ENCODE results near the gene ENTPD5. TPM values are rescaled to one million over a fixed set of nuclear protein-coding genes. Genes with fewer than 3 reads are reported as not detected.
"Not testable (repeated sequence)": the region's sequence is repeated elsewhere in the genome, so short reads cannot be mapped to it uniquely, and the experiment has no call there.

The ENTPD5 gene
- total RNA-seq, 1 donor, result 13.0 TPM

- no peak overlapping the region for H3K4me3 ChIP-seq (ENCODE audit: low read depth, low read length)
- DNase-seq (ENCODE audit: low read depth), result no peak
- no peak for TF ChIP-seq CTCF (IDR thresholded peaks at IDR 0.05; ENCODE audit: insufficient read depth, low read depth, low read length)
These were observed 10.1 kb downstream of the ENTPD5 start for GRCh38 chr14:74008843-74009499.

GRCh38 chr14:74005664-74006063 is 13.4 kb downstream of the ENTPD5 start:
- not testable (repeated sequence) for DNase-seq (ENCODE audit: low read depth); H3K4me3 ChIP-seq (ENCODE audit: low read depth, low read length)

DNA sequence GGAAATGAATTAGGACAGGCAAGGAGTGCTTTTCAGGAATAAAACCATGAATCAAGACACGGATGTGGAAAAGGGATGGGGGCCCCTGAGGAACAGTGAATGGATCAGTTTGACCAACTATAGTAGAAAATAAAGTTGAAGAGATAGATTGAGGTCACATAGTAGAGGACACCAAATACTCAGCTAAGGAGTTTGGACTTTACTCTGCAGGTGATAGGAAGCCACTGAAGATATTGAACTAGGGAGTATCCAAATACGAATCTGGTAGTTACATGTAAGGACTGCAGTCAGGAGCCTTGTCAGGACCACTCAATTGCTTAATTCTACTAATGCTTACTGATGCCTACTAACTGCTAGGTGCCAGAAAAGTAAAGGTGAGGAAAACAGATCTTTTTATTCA is 20.4 kb downstream of the ENTPD5 start:
- TF ChIP-seq CTCF (IDR thresholded peaks at IDR 0.05; ENCODE audit: insufficient read depth, low read depth, low read length), result no peak
- H3K4me3 ChIP-seq (ENCODE audit: low read depth, low read length), result no peak overlapping the region
- DNase-seq (ENCODE audit: low read depth), result no peak

GRCh38 chr14:73997944-73998447 is 21.1 kb downstream of the ENTPD5 start:
- no peak for DNase-seq (ENCODE audit: low read depth)
- H3K4me3 ChIP-seq (ENCODE audit: low read depth, low read length), result no peak overlapping the region
- no peak for TF ChIP-seq CTCF (IDR thresholded peaks at IDR 0.05; ENCODE audit: insufficient read depth, low read depth, low read length)

DNA sequence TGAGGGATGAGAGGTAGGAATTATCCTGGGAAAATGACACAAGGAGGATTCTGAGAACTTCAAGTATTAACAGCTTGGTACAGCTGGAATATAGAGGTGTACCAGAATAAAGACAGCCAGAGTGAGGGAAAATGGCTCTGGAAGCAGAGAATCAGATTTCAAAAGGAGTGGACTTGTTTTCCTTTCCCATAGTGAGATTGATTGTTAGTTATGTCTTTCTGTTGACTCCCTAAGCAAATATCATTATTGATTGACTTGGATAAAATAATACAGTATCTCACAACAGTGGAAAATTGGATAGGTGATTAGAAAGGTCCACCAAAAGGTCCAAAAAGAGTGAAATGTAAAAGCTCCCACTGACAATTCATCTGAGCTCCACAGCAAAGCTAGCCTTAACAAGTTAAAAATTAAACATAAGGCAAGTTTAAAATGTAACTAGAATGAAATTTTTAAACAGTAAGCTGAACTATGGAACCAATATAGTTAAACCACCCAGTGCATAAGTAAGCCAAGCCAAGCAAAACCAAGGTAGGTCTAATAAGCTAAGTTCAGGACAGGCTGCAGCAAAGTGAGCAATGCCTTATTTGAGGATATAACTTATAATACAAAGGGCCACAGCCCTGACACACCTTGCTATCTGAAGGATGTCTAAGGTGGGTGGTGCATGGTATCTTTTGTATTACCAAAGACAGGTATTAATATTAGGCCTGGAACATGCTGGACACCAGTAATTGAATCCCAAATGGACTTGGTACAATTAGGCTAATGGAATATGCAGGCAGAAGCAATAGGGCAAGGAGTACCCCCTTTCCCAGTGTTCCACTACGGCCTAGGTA is 21.8 kb downstream of the ENTPD5 start:
- DNase-seq (ENCODE audit: low read depth), result no peak
- TF ChIP-seq CTCF (IDR thresholded peaks at IDR 0.05; ENCODE audit: insufficient read depth, low read depth, low read length), result no peak
- H3K4me3 ChIP-seq (ENCODE audit: low read depth, low read length), result no peak overlapping the region

- no peak for TF ChIP-seq CTCF (IDR thresholded peaks at IDR 0.05; ENCODE audit: insufficient read depth, low read depth, low read length)
- H3K4me3 ChIP-seq (ENCODE audit: low read depth, low read length), result no peak overlapping the region
- DNase-seq (ENCODE audit: low read depth), result no peak
These were observed 22.4 kb downstream of the ENTPD5 start for GRCh38 chr14:73996731-73997107.

DNA sequence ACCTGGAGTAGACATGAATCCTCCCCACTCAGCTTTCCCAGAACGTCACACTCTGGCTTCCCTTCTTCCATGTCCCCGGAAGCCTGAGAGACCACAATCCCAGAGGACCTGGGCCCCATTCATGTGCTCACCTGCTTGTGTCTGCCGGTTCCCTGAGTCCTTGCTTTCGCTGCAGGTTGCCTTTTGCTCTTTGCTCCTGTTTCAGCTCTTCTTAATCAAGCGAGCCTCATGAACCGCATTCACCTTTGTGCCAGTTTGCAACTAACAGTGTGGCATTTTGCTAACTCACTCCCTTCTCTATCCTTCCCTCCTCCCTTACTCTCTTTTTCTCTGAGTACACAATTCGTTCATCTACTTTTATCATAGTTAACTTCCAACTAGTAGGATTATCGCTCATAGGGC is 23.1 kb downstream of the ENTPD5 start:
- TF ChIP-seq CTCF (IDR thresholded peaks at IDR 0.05; ENCODE audit: insufficient read depth, low read depth, low read length), result no peak
- DNase-seq (ENCODE audit: low read depth), result no peak
- no peak overlapping the region for H3K4me3 ChIP-seq (ENCODE audit: low read depth, low read length)

GRCh38 chr14:73994926-73995325 is 24.2 kb downstream of the ENTPD5 start:
- not testable (repeated sequence) for H3K4me3 ChIP-seq (ENCODE audit: low read depth, low read length)
- DNase-seq (ENCODE audit: low read depth), result peak; percentile 13

Measured in fibroblast of villous mesenchyme (primary cell).